Measurements from ENCODE around the gene BCAS3.

DNA sequence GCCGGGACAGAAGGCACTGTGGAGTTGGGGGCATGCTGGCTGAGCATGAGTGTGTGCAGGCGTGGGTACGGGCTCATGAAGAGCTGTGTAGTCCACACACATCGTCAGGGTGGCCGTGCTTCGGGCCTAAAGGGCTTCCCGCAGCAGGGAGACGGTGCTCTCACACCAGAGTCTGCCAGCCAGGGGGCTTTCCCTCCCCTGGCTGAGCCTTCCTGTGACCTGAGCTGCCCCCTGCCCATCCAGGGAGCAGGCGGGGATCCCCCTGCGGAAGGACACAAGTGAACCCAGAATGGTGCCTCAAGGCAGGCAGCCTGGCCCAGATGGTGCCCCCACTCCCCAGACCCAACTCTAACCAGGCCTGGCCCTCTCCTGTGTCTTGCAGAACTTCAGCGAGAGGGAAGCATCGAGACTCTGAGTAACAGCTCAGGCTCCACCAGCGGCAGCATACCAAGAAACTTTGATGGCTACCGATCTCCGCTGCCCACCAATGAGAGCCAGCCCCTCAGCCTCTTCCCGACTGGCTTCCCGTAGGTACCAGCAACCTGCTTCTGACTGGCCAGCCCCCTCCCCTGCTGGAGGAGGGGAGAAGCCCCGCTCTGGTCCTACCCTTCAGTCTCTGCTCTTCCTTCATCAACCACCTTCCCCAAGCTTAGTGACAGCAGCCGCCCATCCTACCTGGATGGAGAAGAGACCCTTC is 714.1 kb downstream of the BCAS3 start:
- TF ChIP-seq, protein P1, sequence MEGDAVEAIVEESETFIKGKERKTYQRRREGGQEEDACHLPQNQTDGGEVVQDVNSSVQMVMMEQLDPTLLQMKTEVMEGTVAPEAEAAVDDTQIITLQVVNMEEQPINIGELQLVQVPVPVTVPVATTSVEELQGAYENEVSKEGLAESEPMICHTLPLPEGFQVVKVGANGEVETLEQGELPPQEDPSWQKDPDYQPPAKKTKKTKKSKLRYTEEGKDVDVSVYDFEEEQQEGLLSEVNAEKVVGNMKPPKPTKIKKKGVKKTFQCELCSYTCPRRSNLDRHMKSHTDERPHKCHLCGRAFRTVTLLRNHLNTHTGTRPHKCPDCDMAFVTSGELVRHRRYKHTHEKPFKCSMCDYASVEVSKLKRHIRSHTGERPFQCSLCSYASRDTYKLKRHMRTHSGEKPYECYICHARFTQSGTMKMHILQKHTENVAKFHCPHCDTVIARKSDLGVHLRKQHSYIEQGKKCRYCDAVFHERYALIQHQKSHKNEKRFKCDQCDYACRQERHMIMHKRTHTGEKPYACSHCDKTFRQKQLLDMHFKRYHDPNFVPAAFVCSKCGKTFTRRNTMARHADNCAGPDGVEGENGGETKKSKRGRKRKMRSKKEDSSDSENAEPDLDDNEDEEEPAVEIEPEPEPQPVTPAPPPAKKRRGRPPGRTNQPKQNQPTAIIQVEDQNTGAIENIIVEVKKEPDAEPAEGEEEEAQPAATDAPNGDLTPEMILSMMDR (conservative IDR thresholded peaks at IDR 0.05; ENCODE audit: low read length) = no peak
- no peak for TF ChIP-seq EZH2phosphoT487 (IDR thresholded peaks at IDR 0.05; ENCODE audit: borderline replicate concordance, low read depth, low read length)
